Erythroblast (primary cell): ENCODE data around the gene CCDC30.
"Not testable (repeated sequence)": the region's sequence is repeated elsewhere in the genome, so short reads cannot be mapped to it uniquely, and the experiment has no call there.

Experiments used
- GATA1 ChIP-seq: IDR thresholded peaks from 2 replicates; pipeline ENCODE4 v1.6.1; 2011; ENCODE audit warnings: low read depth, mild to moderate bottlenecking, control low read depth, low read length, moderate library complexity
- POLR2A ChIP-seq: IDR thresholded peaks from 2 replicates; pipeline ENCODE4 v1.6.1; 2011; ENCODE audit warnings: mild to moderate bottlenecking, low read length

DNA sequence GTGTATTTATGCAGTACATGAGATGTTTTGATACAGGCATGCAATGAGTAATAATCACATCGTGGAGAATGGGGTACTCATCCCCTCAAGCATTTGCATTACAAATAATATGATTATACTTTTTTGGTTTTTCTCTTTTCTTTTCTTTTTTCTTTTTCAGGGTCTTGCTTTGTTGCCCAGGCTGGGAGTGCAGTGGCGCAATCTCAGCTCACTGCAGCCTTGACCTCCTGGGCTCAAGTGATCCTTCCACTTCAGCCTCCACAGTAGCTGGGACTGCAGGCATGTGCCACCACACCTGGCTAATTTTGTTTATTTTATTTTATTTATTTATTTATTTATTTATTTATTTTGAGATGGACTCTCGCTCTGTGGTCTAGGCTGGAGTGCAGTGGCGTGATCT lies 158.1 kb downstream of the CCDC30 start:
- TF ChIP-seq POLR2A, GATA1: not testable (repeated sequence)
